D721Med (cell line): ENCODE data around the gene ATP6V0D1.

Experiments used
- DNase-seq: peaks from one replicate; pipeline ENCODE4 v3.0.0; 2011; ENCODE audit warnings: low spot score; ENCODE audit not compliant: insufficient read length
- FAIRE-seq: peaks from 2 replicates; lab custom pipeline; 2011; peaks lifted over from hg19 to GRCh38; lab: Jason Lieb, UNC
- CTCF ChIP-seq: IDR thresholded peaks from 2 replicates; pipeline ENCODE4 v1.5.1; 2012; ENCODE audit warnings: mild to moderate bottlenecking, control low read depth; ENCODE audit not compliant: insufficient read depth; ENCODE audit errors: missing control alignments

Gene ATP6V0D1

GRCh38 chr16:67454852-67455251 lies 26.1 kb downstream of the ATP6V0D1 start:
- no peak for FAIRE-seq
- TF ChIP-seq CTCF = no peak
- DNase-seq = no peak

GRCh38 chr16:67454104-67454503 lies 26.9 kb downstream of the ATP6V0D1 start:
- FAIRE-seq (no peak), DNase-seq (no peak)
- no peak for TF ChIP-seq CTCF

- TF ChIP-seq CTCF = no peak
- DNase-seq (no peak), FAIRE-seq (no peak)
Observed at GRCh38 chr16:67451704-67452435, 29.1 kb downstream of the ATP6V0D1 start.

GRCh38 chr16:67451061-67451703 lies 29.8 kb downstream of the ATP6V0D1 start:
- DNase-seq (no peak), FAIRE-seq (no peak)
- no peak for TF ChIP-seq CTCF

GRCh38 chr16:67449739-67450138 lies 31.2 kb downstream of the ATP6V0D1 start:
- FAIRE-seq (no peak), DNase-seq (no peak)
- TF ChIP-seq CTCF = no peak

GRCh38 chr16:67449336-67449735 lies 31.6 kb downstream of the ATP6V0D1 start:
- no peak for TF ChIP-seq CTCF
- no peak for FAIRE-seq
- DNase-seq = no peak

- FAIRE-seq = no peak
- TF ChIP-seq CTCF = no peak
- DNase-seq = no peak
Observed at GRCh38 chr16:67448580-67448979, 32.4 kb downstream of the ATP6V0D1 start.
